ENCODE data around the gene SF3B4.
"Not testable (repeated sequence)": the region's sequence is repeated elsewhere in the genome, so short reads cannot be mapped to it uniquely, and the experiment has no call there.

The SF3B4 gene

GRCh38 chr1:149888247-149888998 lies 39.2 kb downstream of the SF3B4 start:
- DNase-seq (ENCODE audit: low read depth in 2 of 2) = peak; percentile 74 to 82

- peak; percentile 57 to 63 for DNase-seq (ENCODE audit: low read depth in 2 of 2)
Observed at GRCh38 chr1:149887456-149888246, 40.0 kb downstream of the SF3B4 start.

GRCh38 chr1:149887196-149887455 lies 40.5 kb downstream of the SF3B4 start:
- DNase-seq (ENCODE audit: low read depth in 2 of 2) = not testable (repeated sequence)

GRCh38 chr1:149886396-149887195 lies 41.0 kb downstream of the SF3B4 start:
- DNase-seq (ENCODE audit: low read depth in 2 of 2) = peak; percentile 68 to 76

GRCh38 chr1:149886121-149886395 lies 41.5 kb downstream of the SF3B4 start:
- not testable (repeated sequence) for DNase-seq (ENCODE audit: low read depth in 2 of 2)

GRCh38 chr1:149885339-149886120 lies 42.1 kb downstream of the SF3B4 start:
- peak; percentile 72 to 76 for DNase-seq (ENCODE audit: low read depth in 2 of 2)

GRCh38 chr1:149884433-149885338 lies 42.9 kb downstream of the SF3B4 start:
- DNase-seq (ENCODE audit: low read depth in 2 of 2) = no peak

GRCh38 chr1:149883598-149884247 lies 43.9 kb downstream of the SF3B4 start:
- no peak for DNase-seq (ENCODE audit: low read depth in 2 of 2)

GRCh38 chr1:149881876-149882275 lies 45.7 kb downstream of the SF3B4 start:
- no peak for DNase-seq (ENCODE audit: low read depth in 2 of 2)

- DNase-seq (ENCODE audit: low read depth in 2 of 2) = no peak
Observed at GRCh38 chr1:149879556-149879955, 48.0 kb downstream of the SF3B4 start.

GRCh38 chr1:149877211-149877946 lies 50.2 kb downstream of the SF3B4 start:
- no peak for DNase-seq (ENCODE audit: low read depth in 2 of 2)
